Measurements from ENCODE around the gene OR7C1. TPM values are rescaled to one million over a fixed set of nuclear protein-coding genes. Genes with fewer than 3 reads are reported as not detected.
"Not testable (repeated sequence)": the region's sequence is repeated elsewhere in the genome, so short reads cannot be mapped to it uniquely, and the experiment has no call there.

Gene OR7C1
- under 1 TPM; 0.05 to 0.22 (median 0.12) TPM for polyA plus RNA-seq (ENCODE audit: insufficient read depth in 1 of 5, insufficient read length in 5 of 5, low replicate concordance in 1 of 5)
- long read RNA-seq, donor 1, result 0 reads
- long read RNA-seq, donor 2, result 0 reads
- long read RNA-seq, donor 3, result 0 reads
- long read RNA-seq, donor 4, result 0 reads
- long read RNA-seq, donor 5, result 0 reads
- long read RNA-seq, donor 6, result 0 reads
- long read RNA-seq, donor 7, result 0 reads
- long read RNA-seq, donor 8, result 0 reads

GRCh38 chr19:14835011-14835410 lies at the start of gene OR7C1, which contains the start of gene OR7A5:
Gene OR7C1 (minus strand): TSS chr19:14835185. CDS start chr19:14800136, 35,049 bp downstream.
Gene OR7A5 (minus strand): TSS chr19:14835185. CDS start chr19:14828241, 6,944 bp downstream.
- DNase-seq, result no peak

DNA sequence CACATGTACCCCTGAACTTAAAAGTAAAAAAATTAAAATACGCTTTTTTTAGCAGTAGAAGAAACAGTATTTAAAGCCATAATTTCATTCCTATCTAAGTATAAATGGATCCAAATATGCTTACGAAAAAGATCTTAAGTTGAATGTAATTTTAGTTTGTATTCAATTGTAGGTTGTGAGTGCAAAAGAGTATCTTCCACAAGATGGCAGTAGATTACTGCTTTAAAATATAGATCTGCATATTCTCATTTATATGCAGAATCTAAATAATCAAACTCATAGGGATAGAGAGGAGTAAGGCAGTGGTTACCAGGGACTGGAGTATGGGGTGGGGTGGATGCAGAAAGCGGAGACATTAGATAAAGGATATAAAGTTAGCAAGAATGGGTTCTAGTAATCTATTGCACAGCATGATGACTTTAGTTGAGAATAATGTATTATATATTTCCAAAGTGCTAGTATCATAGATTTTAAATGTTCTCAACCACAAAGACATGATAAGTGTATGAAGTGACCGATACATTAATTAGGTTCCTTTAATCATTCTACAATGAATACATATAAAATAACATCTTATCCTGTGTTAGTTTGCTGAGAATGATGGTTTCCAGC lies 36.7 kb upstream of the OR7C1 start:
- DNase-seq, result no peak

DNA sequence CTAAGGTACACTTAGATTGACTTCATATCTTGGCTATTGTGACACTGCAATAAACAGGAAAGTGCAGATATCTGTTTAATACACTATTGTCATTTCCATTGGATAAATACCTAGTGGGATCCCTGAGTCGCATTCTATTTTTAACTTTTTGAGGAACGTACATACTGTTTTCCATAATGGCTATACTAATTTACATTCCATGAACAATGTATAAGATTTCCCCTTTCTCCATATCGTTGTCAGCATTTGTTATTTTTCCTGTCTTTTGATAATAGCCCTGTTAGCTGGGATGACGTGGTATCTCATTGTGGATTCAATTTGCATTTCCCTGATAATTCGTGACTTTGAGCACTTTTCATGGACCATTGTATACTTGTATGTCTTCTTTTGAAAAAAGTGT lies 33.5 kb upstream of the OR7C1 start:
- no peak for DNase-seq

- DNase-seq, result no peak
Observed at GRCh38 chr19:14848822-14849221, 13.8 kb upstream of the OR7C1 start, which contains the start of gene OR7A10. Gene OR7A10 (minus strand): TSS chr19:14848922. CDS start chr19:14841877, 7,045 bp downstream.

DNA sequence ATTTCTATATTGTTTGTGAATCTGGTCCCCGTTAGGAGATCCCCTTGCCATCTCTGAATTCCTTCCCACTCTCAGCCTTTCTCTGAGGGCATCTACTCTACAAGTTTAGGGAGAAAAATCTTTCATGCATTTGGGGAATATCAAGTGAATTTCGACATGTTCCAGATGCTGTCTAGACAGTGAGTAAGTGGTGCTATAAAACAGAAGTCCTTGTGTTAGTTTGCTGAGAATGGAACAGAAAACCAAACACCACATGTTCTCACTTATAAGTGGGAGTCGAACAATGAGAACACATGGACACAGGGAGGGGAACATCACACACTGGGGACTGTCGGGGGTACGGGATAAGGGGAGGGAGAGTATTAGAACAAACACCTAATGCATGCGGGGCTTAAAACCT lies 8.6 kb upstream of the OR7C1 start:
- no peak for DNase-seq

DNA sequence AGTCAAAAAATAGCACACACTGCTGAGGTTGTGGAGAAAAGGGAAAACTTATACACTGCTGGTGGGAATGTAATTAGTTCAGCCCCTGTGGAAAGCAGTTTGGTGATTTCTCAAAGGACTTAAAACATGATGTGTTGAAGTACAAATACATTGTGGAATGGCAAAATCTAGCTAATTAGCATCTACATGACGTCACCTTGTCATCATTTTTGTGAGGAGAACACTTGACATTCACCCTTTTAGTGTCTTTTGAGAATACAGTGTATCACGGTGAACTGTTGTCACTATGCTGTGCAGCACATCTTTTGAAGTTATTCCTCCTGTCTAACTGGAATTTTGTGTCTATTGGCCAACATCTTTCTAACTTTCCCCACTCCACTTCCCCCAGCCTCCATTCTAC lies 8.2 kb upstream of the OR7C1 start:
- no peak for DNase-seq

GRCh38 chr19:14840206-14840605 lies 5.2 kb upstream of the OR7C1 start:
- DNase-seq, result no peak

GRCh38 chr19:14837391-14837790 lies 2.4 kb upstream of the OR7C1 start:
- DNase-seq, result no peak

GRCh38 chr19:14830702-14831101 lies 4.3 kb downstream of the OR7C1 start:
- no peak for DNase-seq

GRCh38 chr19:14826006-14826405 lies 9.0 kb downstream of the OR7C1 start:
- DNase-seq, result no peak

DNA sequence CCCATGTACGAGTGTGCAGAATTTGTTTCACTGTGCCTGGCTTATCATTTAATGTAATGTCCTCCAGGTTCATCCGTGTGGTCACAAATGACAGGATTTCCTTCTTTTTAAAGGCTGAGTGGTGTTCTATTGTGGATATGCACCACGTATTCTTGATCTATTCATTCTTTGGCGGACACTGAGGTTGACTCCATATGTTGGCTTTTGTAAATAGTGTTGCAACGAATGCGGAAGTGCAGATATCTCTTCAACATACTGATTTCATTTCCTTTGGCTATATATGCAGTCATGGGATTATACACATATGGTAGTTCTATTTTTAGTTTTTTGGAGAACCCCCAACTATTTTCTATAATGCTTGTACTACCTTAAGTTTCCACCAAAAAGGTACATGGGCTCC lies 13.0 kb downstream of the OR7C1 start:
- DNase-seq, result no peak

- DNase-seq, result no peak
Observed at GRCh38 chr19:14818588-14818987, 16.4 kb downstream of the OR7C1 start.

DNA sequence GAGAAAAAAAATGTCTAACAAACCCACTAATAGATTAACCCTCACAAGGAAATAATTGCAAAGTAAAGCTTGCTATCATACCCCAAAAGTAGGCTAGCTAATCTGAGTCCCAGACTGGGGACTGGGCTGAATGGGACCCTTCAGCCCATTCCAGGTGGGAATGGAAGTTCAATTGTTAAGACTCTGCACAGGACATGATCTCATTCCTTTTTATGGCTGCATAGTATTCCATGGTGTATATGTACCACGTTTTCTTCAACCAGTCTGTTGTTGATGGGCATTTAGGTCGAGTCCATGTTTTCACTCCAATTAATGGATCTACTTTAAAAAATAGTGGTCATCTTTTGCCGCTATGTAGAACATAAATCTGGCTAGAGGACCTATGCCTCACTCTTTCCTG lies 17.9 kb downstream of the OR7C1 start:
- DNase-seq, result no peak

DNA sequence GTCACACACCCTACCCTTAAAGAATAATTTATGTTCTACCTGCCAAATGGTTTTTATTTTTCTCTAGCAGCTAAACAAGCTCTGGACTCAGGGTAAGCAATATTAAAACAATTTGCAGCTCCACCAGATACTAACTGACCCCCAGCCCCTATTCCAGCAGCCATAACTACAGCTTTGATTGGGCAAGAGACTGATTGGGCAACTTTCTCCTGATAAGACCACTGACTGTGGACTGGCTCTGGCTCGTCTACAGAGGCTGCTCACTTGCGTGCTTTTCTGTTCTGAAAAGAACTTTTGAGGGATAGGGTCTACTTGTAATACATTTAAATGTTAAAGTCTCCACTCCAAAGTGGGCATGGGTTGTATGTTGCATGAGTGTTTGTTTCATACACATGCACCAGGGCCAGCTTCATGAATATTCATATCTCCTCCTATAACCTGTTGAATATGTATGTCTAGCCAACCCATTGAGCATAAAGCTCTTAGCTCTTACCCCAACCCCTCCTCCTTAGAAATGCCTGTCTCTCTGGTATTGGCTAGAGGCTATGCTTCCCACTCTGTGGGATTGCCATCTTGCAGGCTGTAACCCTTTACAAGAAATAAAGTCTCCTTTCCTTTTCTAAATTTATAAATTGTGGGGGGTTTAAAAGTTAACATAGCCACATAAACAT lies 19.9 kb downstream of the OR7C1 start:
- no peak for DNase-seq

DNA sequence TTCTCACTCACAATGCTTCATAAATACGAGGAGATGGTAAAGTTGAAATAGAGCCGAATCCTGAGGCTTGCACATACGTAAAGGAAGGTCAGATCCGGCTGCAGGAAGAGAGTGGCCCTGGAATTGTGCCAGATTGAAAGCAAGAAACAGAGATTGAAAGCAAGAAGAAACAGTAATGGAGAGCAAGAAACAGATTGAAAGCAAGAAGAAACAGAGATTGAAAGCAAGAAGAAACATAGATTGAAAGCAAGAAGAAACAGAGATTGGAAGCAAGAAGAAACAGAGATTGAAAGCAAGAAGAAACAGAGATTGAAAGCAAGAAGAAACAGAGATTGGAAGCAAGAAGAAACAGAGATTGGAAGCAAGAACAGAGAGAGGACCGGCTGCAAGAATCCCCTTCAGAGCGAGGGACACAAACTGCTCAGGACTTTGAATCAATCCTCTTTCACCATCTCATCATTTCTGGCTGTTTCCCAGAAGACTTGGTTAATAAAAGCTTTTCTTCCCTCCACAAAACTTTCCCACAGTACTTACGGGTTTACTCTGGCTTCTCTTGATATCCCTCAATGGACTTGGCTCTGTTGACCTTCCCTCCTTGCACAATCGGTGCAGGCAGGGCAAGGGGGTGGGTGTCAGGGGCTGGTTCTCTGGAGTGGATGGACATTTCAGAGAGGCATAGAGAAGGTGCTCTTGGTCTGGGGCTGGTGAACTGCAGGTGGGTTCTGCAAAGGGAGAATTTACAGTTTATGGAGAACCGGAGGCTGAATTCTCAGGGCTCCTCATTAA lies 25.5 kb downstream of the OR7C1 start:
- no peak for DNase-seq

- no peak for DNase-seq
Observed at GRCh38 chr19:14804765-14805164, 30.2 kb downstream of the OR7C1 start.

- DNase-seq, result no peak
Observed at GRCh38 chr19:14798760-14799159, 36.2 kb downstream of the OR7C1 start.

- DNase-seq, result no peak
Observed at GRCh38 chr19:14796021-14796420, 39.0 kb downstream of the OR7C1 start.

DNA sequence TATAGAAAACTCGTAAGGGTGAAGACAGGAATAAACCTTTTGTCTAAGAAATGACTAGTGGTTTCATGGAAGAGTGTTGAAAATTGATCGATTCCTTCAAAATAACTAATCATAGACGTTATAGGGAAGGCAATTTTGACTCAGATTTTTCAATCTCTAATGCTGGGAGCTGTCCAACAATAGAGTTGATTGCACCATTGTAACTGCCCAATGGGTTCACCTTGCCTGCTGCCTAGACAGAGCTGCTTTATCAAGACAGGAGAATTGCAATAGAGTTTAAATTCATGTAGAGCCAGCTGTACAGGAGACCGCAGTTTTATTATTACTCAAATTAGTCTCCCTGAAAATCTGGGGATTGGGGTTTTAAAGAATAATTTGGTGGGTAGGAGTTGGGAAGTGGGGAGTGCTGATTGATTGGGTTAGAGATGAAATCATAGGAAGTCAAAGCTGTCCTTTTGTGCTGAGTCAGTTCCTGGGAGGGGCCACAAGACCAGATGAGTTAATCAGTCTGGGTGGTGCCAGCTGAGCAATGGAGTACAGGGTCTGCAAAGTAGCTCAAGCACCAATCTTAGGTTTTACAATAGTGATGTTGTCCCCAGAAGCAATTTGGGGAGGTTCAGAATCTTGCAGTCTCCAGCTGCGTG lies 39.8 kb downstream of the OR7C1 start:
- DNase-seq, result no peak

DNA sequence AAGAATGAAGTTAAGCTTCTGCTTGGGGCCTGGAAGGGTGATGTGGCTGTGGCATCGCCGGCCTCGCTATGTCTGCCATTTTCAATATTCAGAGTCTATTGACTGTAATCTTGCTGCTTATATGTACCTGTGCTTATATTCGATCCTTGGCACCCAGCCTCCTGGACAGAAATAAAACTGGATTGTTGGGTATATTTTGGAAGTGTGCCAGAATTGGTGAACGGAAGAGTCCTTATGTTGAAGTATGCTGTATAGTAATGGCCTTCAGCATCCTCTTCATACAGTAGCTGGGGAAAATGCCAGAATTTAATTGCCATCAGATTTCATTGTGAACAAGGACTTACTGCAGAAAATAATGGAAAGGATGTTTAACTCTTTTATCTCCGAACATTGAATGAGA lies 42.7 kb downstream of the OR7C1 start:
- not testable (repeated sequence) for DNase-seq

DNA sequence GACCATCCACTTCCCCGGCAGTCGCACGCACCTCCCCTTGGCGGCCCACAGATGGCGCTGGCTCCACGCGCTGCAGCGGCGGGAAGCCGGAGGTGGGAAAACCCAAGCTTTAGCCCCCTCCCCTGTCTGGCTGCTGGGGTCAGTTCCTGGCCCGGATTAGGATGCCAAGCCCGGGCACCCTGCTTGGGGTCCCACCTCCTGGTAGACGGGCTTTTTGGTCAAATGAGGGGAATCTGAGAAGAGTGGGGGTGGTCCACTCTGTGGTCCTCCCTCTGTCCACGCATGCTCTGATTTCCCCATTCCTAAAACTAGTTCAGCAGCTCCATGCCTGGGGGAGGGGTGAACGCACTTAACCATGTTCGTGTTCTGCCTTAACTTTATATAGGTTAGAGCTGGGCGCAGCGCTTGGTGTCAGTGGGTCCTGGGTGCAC lies 48.5 kb downstream of the OR7C1 start:
- DNase-seq, result no peak
